SKM-1 (cell line): ENCODE measurements around the gene SERINC5.
"Not testable (repeated sequence)": the region's sequence is repeated elsewhere in the genome, so short reads cannot be mapped to it uniquely, and the experiment has no call there.

Experiments
- DNase-seq: peaks from one replicate; lab custom pipeline; 2025; ENCODE audit not compliant: unreplicated experiment; lab: John Stamatoyannopoulos, UW

Gene SERINC5

DNA sequence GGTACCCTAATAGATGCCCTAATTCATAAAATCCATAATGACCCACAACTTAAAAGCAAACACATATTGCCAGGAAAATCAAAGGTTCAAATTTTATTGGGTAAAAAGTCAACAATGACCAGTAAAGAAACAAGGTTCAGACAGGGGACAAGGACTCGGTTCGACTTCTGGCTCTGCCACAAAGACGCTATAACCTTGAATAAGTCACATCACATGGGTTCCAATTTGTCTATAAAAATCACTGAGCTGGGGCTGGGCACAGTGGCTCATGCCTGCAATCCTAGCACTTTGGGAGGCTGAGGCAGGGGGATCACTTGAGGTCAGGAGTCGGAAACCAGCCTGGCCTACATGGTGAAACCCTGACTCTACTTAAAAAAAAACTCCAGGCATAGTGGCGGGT, 80.5 kb downstream of the SERINC5 start:
- no peak for DNase-seq

- DNase-seq = no peak
Measured at GRCh38 chr5:80174790-80175189, 81.1 kb downstream of the SERINC5 start.

GRCh38 chr5:80172067-80172695, 83.7 kb downstream of the SERINC5 start:
- no peak for DNase-seq

- DNase-seq = no peak
Measured at GRCh38 chr5:80170117-80170535, 85.7 kb downstream of the SERINC5 start.

DNA sequence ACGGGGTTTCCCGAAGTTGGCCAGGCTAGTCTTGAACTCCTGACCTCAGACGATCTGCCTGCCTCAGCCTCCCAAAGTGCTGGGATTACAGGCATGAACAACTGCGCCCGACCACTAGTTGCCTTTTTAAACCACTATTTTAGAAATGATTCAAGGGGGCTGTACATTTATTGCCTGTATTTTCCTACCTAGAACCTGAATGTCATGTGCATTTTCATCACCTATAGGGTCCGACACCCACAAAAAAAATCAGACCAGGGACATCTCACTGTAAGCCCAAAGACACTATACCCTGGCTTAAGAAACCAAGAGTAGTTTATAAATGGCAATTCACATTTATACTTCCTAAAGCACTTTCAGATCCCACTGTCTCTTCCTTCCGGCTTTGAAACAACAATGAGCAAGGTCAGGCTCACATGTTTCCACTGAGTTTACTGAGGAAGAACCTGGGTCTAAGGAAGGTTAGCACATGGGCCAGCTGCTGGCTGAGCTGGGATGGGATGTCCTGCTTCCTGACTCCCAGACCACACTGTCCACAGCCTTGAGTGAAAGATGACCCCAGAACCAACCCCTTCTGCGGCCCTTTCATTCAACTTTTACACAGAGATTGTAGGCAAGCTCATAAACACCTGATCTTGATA, 87.3 kb downstream of the SERINC5 start:
- DNase-seq = no peak

GRCh38 chr5:80165452-80165851, 90.4 kb downstream of the SERINC5 start:
- DNase-seq = no peak

GRCh38 chr5:80161165-80161564, 94.7 kb downstream of the SERINC5 start:
- DNase-seq = no peak

GRCh38 chr5:80160242-80160641, 95.6 kb downstream of the SERINC5 start:
- no peak for DNase-seq

GRCh38 chr5:80159133-80159815, 96.6 kb downstream of the SERINC5 start:
- no peak for DNase-seq

DNA sequence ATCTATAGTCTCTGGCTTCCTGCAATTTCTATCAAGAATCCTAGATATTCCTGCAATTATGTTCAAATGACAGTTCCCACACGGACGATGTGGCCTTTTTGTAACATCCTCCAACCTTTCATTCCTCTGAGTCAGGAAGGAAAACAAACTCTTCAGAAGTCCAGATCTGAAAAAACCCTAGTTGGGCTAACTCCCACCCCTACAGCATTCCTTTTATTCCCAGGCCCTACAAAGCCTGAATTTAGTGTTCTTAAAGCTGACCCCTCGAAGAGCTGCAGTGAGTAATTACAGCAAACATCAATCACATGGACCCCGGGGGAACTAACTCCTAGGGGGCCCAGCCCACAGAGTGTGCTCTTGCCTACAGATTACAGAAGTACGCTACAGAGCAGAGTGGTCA, 99.7 kb downstream of the SERINC5 start:
- DNase-seq = no peak

DNA sequence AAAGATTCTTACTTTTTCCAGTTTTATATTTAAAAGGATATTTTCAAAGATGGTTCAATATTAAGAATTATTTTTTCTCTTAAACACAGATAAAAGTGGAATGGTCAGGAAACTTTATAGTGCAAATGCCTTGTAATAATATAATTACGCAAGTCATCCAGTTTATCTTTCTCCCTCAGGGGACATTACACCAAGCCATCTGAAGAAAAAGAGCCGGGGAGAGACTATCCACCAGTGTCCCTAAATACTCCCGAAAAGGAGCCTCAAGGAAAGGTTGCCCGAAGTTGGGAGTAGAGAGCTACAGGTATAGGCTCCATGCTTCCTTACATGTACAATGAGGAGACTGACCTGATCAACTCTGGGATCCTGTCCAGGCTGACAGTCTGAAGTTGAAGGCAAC, 101.1 kb downstream of the SERINC5 start:
- no peak for DNase-seq

- not testable (repeated sequence) for DNase-seq
Measured at GRCh38 chr5:80154289-80154688, 101.6 kb downstream of the SERINC5 start.

GRCh38 chr5:80153586-80154126, 102.2 kb downstream of the SERINC5 start:
- DNase-seq = no peak

- DNase-seq = no peak
Measured at GRCh38 chr5:80152778-80153177, 103.1 kb downstream of the SERINC5 start.

DNA sequence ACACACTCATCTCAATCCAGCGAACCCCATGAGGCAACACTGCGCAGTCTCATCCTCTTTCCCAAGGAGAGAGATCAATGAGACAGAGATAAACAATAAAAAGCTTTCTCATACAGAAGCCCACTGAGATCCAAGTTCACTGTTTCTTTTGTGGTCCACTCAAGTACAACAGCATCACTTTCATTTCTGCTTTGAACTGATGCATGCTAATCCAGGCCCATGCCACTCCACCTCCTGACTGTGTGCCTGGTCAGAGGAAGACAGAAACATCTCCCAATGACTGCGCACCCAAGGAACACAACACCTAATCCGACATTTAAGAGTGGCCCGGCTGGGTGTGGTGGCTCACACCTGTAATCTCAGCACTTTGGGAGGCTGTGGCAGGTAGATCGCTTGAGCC, 104.0 kb downstream of the SERINC5 start:
- DNase-seq = no peak

DNA sequence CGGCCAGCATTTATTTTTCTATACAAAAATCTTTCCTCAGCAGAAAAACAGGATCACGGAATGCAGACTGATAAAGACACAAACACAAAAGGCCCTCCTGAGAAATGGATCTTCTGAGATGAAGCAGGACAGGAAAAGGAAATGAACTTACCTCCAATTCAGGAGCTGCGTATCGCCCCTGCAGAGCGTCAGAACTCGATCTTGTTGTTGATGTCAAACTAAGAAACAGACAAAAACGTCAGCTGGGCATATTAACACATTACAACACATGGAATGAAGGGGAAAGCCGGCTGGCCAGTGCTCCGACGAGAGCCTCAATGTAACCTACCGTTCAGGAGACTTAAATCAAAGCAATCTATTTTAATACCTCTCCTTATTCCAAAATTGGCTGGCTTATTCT, 105.1 kb downstream of the SERINC5 start:
- no peak for DNase-seq

- DNase-seq = no peak
Measured at GRCh38 chr5:80149161-80149609, 106.7 kb downstream of the SERINC5 start.

- DNase-seq = no peak
Measured at GRCh38 chr5:80147119-80147815, 108.6 kb downstream of the SERINC5 start.

- no peak for DNase-seq
Measured at GRCh38 chr5:80146046-80146445, 109.8 kb downstream of the SERINC5 start.

GRCh38 chr5:80143491-80143890, 112.4 kb downstream of the SERINC5 start:
- no peak for DNase-seq

DNA sequence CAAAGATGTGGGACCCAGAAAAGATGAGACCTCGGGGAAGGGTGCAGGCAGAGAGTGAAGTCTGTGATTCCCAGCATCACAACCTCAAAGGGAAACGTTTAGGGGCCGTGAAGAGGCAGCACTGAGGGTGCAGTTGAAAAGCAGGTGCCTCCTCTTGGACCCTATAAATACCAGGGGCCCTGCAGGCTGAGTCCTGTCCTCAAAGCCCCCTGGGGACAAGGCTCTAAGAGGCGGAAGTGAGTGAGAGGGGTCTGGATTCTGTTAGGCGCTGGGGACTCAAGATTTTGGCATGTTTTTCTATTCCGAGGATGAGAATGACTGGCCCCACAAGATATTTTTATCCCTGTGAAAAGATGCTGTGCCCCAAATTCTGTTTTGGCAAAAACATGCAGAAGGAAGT, 112.9 kb downstream of the SERINC5 start:
- DNase-seq = no peak
